ENCODE data around the gene NR2F1-AS1. TPM values are rescaled to one million over a fixed set of nuclear protein-coding genes. Genes with fewer than 3 reads are reported as not detected.
"Not testable (repeated sequence)": the region's sequence is repeated elsewhere in the genome, so short reads cannot be mapped to it uniquely, and the experiment has no call there.

Gene NR2F1-AS1
- total RNA-seq, 1 experiment from 2014 or later, result 1.5 TPM

DNA sequence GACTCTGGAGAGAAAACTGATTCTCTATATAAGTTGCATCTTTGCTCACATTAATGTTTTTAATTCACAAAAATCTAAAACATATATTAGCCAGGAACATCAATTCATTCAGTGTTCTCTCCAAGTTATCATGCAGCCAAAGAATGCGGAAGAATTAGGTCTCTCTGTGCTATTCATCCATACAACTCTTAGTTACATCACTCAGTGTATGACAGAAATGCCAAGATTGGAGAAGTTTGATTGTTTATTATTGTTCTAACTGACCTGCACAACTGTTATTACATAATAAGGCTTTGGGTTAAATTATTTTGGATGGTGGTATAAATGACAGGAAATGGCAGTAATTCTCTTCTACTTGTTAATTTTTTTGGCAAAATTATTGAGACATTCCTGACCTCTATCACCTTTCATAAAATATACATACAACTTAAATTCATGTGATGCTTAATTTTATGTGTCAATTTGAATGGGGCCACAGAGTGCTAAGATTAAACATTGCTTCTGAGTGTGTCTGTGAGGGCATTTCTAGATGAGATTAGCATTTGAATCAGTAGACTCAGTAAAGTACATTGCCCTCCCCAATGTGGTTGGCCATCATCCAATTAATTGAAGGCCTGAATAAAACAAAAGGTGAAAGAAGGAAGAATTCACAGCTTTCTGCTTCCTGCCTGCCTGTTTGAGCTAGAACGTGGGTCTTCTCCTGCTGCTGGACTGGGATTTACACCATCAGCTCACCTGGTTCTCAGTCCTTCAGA, 70.2 kb downstream of the NR2F1-AS1 start (continued):
- TF ChIP-seq, protein P1, sequence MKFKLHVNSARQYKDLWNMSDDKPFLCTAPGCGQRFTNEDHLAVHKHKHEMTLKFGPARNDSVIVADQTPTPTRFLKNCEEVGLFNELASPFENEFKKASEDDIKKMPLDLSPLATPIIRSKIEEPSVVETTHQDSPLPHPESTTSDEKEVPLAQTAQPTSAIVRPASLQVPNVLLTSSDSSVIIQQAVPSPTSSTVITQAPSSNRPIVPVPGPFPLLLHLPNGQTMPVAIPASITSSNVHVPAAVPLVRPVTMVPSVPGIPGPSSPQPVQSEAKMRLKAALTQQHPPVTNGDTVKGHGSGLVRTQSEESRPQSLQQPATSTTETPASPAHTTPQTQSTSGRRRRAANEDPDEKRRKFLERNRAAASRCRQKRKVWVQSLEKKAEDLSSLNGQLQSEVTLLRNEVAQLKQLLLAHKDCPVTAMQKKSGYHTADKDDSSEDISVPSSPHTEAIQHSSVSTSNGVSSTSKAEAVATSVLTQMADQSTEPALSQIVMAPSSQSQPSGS (CRISPR knock-in tag; IDR thresholded peaks at IDR 0.05; ENCODE audit: borderline replicate concordance, low read depth), result no peak
- TF ChIP-seq JUN (CRISPR knock-in tag; IDR thresholded peaks at IDR 0.05), result no peak
- TF ChIP-seq MYBL2 (CRISPR knock-in tag; IDR thresholded peaks at IDR 0.05), result no peak

DNA sequence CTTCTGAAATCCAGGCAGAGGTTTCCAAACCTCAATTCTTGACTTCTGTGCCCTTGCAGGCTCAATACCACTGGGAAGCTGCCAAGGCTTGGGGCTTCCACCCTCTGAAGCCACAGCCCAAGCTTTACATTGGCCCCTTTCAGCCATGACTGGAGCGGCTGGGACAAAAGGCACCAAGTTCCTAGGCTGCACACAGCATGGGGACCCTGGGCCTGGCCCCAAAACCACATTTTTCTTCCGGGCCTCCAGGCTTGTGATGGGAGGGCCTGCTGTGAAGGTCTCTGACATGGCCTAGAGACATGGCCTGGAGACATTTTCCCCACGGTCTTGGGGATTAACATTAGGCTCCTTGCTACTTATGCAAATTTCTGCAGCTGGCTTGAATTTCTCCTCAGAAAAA, 75.5 kb downstream of the NR2F1-AS1 start:
- H3K27ac Mint-ChIP-seq; CTCF ChIA-PET; POLR2A ChIA-PET; H3K27me3 Mint-ChIP-seq (ENCODE audit: low read depth); DNase-seq (ENCODE audit: low spot score); H3K4me1 Mint-ChIP-seq; H3K4me3 Mint-ChIP-seq; H3K36me3 Mint-ChIP-seq; ATAC-seq: not testable (repeated sequence)
- peaks cover 18% of the 10 kb centered on the region for H3K9me3 Mint-ChIP-seq

DNA sequence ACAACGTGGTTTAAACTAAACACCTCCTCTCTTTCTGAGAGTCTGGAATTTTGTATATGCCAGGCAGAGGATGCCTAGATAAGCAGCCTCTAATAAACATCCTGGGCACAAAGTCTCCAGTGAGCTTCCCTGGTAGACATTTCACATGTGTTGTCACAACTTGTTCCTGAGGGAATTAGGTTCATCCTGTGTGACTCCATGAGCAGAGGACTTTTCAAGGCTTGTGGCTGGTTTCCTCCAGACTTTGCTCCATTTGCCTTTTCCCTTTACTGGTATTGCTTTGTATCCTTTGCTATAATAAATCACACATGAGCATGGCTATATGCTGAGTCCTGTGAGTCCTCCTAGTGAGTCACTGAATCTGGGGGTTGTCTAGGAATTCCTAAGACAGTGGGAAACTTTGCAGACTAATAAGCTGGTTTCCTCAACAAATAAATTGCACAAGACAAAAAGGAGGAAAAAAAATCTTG, 77.4 kb downstream of the NR2F1-AS1 start:
- ChIA-PET CTCF (no interaction called here), POLR2A (no interaction called here)
- ATAC-seq (no peak), DNase-seq (ENCODE audit: low spot score) (no peak)
- Mint-ChIP-seq H3K9me3 (peaks cover 18% of the 10 kb centered on the region), H3K4me3 (no peak overlapping the region), H3K27me3 (ENCODE audit: low read depth) (no peaks in the 10 kb centered on the region), H3K36me3 (no peaks in the 10 kb centered on the region), H3K27ac (no peak overlapping the region), H3K4me1 (no peaks in the 10 kb centered on the region; the same call in 1 of the 2 replicates)
- TF ChIP-seq, protein P2, sequence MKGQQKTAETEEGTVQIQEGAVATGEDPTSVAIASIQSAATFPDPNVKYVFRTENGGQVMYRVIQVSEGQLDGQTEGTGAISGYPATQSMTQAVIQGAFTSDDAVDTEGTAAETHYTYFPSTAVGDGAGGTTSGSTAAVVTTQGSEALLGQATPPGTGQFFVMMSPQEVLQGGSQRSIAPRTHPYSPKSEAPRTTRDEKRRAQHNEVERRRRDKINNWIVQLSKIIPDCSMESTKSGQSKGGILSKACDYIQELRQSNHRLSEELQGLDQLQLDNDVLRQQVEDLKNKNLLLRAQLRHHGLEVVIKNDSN (CRISPR knock-in tag; IDR thresholded peaks at IDR 0.05), result no peak
- TF ChIP-seq GRHL2 (CRISPR knock-in tag; IDR thresholded peaks at IDR 0.05; ENCODE audit: insufficient replicate concordance, severe bottlenecking), result no peak

DNA sequence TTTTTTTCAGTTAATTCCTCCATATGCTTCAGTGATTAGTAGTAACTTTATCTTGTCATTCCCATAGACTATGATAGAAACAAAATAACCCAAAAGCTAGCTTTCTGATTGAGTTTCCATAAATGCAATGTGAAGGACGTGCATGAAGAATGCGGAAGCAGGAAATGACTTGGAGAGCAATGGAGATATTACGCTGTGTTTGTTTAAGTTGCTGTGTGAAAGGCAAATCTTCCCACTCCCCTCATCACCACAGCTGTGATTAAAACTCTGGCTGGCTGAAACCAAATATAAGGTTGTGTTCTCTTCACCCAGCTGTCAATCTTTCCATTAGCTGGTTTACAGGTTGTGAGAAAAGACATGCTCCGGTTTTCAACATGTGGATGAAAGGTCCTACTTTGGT, 83.9 kb downstream of the NR2F1-AS1 start:
- DNase-seq (ENCODE audit: low spot score) (no peak), ATAC-seq (no peak)
- Mint-ChIP-seq H3K4me3 (no peak overlapping the region), H3K9me3 (no peaks in the 10 kb centered on the region), H3K27me3 (ENCODE audit: low read depth) (no peaks in the 10 kb centered on the region), H3K4me1 (peaks cover 6% of the 10 kb centered on the region), H3K36me3 (no peaks in the 10 kb centered on the region), H3K27ac (no peak overlapping the region)
- POLR2A ChIA-PET, result no interaction called here
- CTCF ChIA-PET, result no interaction called here
- no peak for TF ChIP-seq ZNF121 (CRISPR knock-in tag; IDR thresholded peaks at IDR 0.05)
- TF ChIP-seq, protein P3, sequence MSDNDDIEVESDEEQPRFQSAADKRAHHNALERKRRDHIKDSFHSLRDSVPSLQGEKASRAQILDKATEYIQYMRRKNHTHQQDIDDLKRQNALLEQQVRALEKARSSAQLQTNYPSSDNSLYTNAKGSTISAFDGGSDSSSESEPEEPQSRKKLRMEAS (CRISPR knock-in tag; IDR thresholded peaks at IDR 0.05), result no peak
- no peak for TF ChIP-seq ELF4 (CRISPR knock-in tag; IDR thresholded peaks at IDR 0.05; ENCODE audit: low read depth)
- no peak for TF ChIP-seq CREM (CRISPR knock-in tag; IDR thresholded peaks at IDR 0.05)
- no peak for TF ChIP-seq NR1H2 (CRISPR knock-in tag; IDR thresholded peaks at IDR 0.05)
- no peak for TF ChIP-seq MYBL2 (CRISPR knock-in tag; IDR thresholded peaks at IDR 0.05)
- TF ChIP-seq, protein P4, sequence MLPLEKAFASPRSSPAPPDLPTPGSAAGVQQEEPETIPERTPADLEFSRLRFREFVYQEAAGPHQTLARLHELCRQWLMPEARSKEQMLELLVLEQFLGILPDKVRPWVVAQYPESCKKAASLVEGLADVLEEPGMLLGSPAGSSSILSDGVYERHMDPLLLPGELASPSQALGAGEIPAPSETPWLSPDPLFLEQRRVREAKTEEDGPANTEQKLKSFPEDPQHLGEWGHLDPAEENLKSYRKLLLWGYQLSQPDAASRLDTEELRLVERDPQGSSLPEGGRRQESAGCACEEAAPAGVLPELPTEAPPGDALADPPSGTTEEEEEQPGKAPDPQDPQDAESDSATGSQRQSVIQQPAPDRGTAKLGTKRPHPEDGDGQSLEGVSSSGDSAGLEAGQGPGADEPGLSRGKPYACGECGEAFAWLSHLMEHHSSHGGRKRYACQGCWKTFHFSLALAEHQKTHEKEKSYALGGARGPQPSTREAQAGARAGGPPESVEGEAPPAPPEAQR (CRISPR knock-in tag; IDR thresholded peaks at IDR 0.05), result no peak
- TF ChIP-seq JAZF1 (CRISPR knock-in tag; IDR thresholded peaks at IDR 0.05), result no peak
- no peak for TF ChIP-seq SOX15 (CRISPR knock-in tag; IDR thresholded peaks at IDR 0.05)
- no peak for TF ChIP-seq ZNF671 (CRISPR knock-in tag; IDR thresholded peaks at IDR 0.05)
- TF ChIP-seq, protein P5, sequence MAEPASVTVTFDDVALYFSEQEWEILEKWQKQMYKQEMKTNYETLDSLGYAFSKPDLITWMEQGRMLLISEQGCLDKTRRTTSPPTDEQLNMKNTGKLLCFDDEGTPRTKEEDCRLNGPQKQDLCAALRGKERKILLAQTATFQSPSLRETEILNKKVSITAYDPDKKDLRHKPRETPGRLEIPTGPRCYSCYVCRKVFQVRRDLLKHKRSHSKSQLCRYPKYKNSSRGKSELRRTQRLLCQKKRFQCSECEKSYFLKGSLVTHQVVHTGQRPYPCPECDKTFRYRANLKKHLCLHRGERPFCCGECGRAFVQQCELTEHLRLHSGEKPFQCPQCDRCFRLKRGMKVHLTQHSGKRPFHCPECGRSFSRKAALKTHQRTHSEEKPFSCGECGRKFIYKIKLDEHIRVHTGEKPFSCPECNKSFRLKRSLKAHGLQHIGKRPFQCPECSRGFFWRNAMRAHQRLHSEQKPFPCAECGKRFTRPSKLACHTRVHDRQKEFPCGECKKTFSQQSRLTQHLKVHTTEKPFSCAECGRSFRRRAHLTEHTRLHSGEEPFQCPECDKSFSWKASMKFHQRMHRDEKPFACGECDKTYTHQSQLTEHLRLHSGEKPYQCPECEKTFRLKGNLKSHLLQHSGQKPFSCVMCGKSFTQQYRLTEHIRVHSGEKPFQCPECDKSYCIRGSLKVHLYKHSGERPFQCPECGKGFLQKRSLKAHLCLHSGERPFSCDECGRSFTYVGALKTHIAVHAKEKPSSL (CRISPR knock-in tag; conservative IDR thresholded peaks at IDR 0.05), result no peak
- TF ChIP-seq ZNF423 (CRISPR knock-in tag; IDR thresholded peaks at IDR 0.05), result no peak
- no peak for TF ChIP-seq RELA (CRISPR knock-in tag; IDR thresholded peaks at IDR 0.05; ENCODE audit: borderline replicate concordance)
- no peak for TF ChIP-seq HMGA2 (CRISPR knock-in tag; IDR thresholded peaks at IDR 0.05)
- TF ChIP-seq, protein P6, sequence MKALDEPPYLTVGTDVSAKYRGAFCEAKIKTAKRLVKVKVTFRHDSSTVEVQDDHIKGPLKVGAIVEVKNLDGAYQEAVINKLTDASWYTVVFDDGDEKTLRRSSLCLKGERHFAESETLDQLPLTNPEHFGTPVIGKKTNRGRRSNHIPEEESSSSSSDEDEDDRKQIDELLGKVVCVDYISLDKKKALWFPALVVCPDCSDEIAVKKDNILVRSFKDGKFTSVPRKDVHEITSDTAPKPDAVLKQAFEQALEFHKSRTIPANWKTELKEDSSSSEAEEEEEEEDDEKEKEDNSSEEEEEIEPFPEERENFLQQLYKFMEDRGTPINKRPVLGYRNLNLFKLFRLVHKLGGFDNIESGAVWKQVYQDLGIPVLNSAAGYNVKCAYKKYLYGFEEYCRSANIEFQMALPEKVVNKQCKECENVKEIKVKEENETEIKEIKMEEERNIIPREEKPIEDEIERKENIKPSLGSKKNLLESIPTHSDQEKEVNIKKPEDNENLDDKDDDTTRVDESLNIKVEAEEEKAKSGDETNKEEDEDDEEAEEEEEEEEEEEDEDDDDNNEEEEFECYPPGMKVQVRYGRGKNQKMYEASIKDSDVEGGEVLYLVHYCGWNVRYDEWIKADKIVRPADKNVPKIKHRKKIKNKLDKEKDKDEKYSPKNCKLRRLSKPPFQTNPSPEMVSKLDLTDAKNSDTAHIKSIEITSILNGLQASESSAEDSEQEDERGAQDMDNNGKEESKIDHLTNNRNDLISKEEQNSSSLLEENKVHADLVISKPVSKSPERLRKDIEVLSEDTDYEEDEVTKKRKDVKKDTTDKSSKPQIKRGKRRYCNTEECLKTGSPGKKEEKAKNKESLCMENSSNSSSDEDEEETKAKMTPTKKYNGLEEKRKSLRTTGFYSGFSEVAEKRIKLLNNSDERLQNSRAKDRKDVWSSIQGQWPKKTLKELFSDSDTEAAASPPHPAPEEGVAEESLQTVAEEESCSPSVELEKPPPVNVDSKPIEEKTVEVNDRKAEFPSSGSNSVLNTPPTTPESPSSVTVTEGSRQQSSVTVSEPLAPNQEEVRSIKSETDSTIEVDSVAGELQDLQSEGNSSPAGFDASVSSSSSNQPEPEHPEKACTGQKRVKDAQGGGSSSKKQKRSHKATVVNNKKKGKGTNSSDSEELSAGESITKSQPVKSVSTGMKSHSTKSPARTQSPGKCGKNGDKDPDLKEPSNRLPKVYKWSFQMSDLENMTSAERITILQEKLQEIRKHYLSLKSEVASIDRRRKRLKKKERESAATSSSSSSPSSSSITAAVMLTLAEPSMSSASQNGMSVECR (CRISPR knock-in tag; IDR thresholded peaks at IDR 0.05; ENCODE audit: borderline replicate concordance), result no peak
